ENCODE measurements around the gene ESRRB.

Gene ESRRB

DNA sequence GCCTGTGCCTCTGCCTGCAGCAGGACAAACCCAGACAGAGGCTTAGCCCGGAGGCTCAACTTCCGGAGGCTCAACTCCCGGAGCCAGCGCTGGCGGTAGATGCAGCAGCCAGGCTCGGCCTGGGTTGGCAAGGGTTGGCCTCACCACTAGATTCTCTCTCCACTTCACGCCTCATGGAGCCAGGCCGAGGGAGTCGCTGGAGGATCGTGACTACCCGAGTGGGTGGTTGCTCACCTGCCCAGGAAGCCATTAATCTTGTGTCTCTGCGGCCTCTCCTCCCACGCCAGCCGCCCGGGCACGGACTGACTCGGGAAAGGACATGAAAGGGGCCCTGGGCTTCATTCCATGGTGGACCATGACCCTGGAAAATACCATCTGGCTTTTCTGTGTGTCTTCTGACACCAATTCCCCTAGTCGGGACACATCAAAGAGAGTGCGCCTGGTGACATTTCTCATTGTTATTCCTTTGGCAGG, 20.8 kb downstream of the ESRRB start:
- FAIRE-seq: no peak
- DNase-seq (ENCODE audit: insufficient read length, low spot score): no peak

- DNase-seq (ENCODE audit: insufficient read length, low spot score): no peak
- no peak for FAIRE-seq
Measured at GRCh38 chr14:76405627-76406026, 29.7 kb downstream of the ESRRB start.

DNA sequence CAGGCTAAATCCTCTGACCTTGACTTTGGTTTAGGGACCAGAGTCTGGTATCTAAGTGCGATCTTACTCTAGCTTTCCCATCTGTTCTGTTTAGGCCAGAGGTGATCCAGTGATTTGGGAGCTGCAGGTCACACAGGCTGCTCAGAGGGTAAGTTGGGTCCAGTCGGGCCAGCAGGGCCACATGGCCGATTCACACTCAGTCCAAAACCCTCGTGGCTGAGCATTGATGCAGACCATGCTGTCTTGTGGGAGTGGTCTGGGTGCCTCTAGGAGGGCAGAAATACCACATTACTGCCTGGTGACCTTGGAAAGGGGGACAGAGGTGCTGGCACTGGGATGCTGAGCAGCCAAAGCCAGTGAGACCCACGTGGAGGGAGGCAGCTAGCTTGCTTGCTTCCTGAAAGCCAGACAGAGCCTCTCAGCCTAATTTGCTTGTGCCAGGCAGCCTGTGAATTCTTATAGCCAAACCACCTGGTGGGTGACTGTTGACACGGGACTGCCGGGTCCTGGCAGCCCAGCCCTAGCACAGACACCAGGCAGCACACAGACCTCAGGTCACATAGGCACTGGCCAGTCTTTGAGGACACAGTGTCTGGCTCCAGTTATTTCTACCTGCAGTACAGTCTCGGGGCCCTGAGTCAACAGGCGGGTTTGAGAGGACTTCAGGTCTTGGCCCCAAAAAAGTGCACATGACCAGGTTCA, 31.7 kb downstream of the ESRRB start:
- no peak for DNase-seq (ENCODE audit: insufficient read length, low spot score)
- FAIRE-seq: peak; percentile 85

GRCh38 chr14:76408877-76409276, 32.9 kb downstream of the ESRRB start:
- no peak for DNase-seq (ENCODE audit: insufficient read length, low spot score)
- FAIRE-seq: no peak

- no peak for DNase-seq (ENCODE audit: insufficient read length, low spot score)
- FAIRE-seq: no peak
Measured at GRCh38 chr14:76412501-76412900, 36.6 kb downstream of the ESRRB start.

GRCh38 chr14:76413106-76413961, 37.4 kb downstream of the ESRRB start:
- peak; percentile 60 for FAIRE-seq
- no peak for DNase-seq (ENCODE audit: insufficient read length, low spot score)

- no peak for FAIRE-seq
- no peak for DNase-seq (ENCODE audit: insufficient read length, low spot score)
Measured at GRCh38 chr14:76413962-76414600, 38.1 kb downstream of the ESRRB start.

DNA sequence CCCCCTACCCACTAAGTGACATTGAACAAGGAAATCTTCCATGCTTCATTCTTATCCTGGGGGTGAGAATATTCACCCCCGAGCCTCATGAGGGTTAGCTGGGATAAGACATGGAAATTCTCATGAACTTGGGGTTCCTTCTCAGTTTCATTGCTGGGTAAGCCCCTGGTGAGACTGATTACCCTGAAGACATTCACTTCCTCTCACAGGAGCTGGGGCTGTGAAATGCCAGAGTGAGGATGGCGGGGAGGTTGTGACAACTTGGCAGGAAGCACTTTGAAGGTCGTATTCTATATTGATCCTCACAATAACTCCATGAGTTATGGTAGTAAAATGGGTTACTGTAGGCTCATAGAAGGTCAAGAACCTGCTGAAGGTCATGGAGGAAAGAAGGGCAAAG, 43.5 kb downstream of the ESRRB start:
- no peak for FAIRE-seq
- DNase-seq (ENCODE audit: insufficient read length, low spot score): no peak

GRCh38 chr14:76420827-76421226, 44.9 kb downstream of the ESRRB start:
- FAIRE-seq (peak; percentile 60), DNase-seq (ENCODE audit: insufficient read length, low spot score) (no peak)

- FAIRE-seq: peak; percentile 72
- no peak for DNase-seq (ENCODE audit: insufficient read length, low spot score)
Measured at GRCh38 chr14:76421662-76422061, 45.7 kb downstream of the ESRRB start.

DNA sequence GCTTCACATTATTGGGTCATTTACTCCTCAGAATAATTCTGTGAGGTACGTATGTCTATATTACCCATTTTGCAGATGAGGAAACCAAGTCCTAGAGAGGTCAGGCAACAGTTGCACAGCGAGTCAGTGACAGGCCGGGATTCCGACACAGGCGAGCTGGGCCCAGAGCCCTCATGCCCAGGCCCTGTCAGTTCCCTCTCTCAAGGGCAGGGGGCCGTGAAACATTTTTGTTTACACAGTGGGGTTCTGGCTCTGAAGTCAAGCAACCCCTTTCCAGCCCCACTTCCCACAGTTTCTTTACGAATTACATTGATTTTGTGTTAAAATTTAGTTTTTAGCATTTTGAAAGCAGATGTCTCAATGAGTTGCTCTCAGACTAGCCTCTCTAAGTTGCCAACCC, 46.7 kb downstream of the ESRRB start:
- DNase-seq (ENCODE audit: insufficient read length, low spot score) (no peak), FAIRE-seq (peak; percentile 16)

- peak; percentile 9 for FAIRE-seq
- no peak for DNase-seq (ENCODE audit: insufficient read length, low spot score)
Measured at GRCh38 chr14:76423534-76423933, 47.6 kb downstream of the ESRRB start.

DNA sequence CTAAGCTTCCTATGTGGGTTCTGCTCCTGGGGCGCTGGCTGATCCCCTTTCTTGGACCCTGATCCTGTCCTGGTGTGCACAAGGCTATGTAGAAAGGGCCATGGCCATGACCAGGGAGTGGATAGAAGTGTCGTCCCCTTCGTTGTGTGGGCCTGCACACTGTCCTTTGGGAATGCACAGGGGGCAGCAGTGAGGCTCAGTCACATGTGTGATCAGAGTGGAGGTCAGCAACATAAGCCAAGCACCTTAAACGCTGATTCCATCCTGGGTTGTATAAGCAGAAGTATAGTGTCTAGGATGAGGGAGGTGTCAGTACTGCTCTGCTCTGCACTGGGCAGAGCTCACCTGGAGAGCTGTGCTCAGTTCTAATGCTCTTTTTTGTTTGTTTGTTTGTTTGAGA, 48.4 kb downstream of the ESRRB start:
- peak; percentile 74 for FAIRE-seq
- no peak for DNase-seq (ENCODE audit: insufficient read length, low spot score)

DNA sequence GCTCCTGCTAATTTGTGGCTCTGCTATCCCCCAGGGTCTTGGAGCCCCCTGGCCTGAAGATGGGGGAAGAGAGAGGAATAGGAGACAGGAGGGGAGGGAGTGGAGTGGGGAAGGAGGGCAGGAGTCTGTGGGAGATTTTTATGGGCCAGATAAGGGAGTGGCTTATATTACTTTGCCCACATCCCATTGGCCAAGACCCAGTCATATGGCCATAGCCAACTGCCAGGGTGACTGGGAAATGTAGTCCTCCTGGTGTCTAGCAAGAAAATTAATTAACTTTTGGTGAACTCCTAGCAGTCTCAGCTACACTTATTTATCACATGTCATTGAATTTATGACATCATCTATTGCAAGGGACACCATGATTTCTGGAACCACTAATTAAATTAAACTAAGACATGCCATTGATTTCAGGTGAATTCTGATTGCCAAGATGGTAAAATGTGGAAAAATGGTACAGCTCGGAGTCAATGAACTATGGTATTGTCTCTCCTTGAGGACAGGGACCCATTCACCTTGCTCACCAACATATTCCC, 50.3 kb downstream of the ESRRB start:
- DNase-seq (ENCODE audit: insufficient read length, low spot score) (no peak), FAIRE-seq (peak; percentile 76)

DNA sequence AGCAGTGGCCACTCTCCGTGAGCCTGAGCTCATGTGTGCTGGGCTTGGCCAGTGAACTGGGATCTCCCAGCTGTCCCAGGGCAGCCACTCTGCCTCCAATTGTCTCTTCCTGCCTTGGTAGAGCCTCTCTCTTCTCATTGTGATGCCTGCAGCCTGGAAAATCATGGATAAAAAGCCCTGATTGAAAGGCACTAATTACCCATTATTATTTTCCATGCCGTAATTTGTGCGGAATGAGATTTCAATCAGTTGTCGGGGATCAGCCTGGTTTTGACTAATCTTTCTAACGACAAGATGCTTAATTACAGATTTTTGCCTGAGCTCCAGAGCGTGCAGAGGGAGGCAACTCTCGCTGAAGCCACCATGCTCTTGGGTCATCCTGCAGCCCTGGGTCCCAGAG, 52.7 kb downstream of the ESRRB start:
- no peak for FAIRE-seq
- no peak for DNase-seq (ENCODE audit: insufficient read length, low spot score)

DNA sequence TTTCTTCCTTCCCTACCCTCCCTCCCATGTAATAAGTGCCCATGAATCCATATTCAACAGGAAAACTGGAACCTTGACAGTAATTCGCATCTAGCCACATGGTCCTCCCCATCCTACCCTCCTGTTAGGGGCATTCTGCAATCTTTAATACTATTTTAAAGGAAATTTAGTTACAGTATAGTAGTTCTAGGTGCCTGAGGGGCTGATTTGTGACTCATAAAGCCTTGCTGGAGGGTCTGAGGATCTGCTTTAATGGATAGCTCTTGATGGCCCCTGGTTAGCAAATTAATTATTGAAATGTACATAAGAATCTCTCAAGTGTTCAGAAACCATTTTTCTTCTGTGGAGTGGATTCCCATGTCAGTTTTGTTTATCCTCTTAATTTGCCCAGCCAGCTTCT, 54.1 kb downstream of the ESRRB start:
- FAIRE-seq: no peak
- DNase-seq (ENCODE audit: insufficient read length, low spot score): no peak

DNA sequence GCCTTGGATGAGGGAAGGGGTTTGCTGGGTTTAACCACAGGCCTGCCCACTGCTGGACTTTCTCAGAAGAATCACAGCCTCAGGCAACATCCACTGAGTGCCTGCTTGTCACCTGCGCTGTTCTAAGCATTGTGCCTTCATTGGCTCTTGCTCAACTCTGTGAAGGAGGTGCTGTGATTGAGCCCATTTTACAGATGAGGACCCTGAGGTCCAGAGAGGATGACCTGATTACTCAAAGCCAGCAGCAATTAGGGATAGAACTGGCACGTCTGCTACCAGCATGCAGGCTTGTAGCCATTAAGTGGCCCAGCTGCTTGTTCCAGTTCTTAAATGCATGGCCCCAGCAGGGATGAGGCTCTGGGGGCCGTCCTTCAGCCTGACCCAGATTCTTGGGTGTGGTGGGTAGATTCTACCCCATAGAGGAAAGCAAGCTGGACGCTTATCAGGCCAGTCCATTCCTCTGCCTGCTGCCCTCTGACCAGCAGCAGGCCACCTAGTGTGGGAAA, 54.6 kb downstream of the ESRRB start:
- FAIRE-seq (peak; percentile 78), DNase-seq (ENCODE audit: insufficient read length, low spot score) (no peak)

DNA sequence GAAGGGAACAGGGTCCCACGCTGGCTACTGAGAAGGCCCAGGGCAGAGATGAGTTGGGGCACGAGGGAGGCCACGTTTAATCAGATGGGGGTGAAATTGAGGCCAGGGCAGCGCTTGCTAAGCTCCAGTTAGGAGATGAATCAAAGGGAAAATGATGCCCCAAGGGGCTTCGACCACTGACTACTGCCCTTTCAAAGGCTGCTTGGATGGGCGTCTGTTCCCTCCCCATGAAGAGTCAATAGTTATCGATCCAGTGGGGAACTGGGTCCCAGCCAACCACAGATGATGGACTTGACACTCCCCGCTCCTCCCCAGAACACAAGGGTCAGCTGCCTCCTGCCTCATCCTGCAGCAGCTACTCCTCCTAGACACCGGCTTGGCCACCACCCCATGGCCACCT, 55.6 kb downstream of the ESRRB start:
- no peak for DNase-seq (ENCODE audit: insufficient read length, low spot score)
- FAIRE-seq: no peak

DNA sequence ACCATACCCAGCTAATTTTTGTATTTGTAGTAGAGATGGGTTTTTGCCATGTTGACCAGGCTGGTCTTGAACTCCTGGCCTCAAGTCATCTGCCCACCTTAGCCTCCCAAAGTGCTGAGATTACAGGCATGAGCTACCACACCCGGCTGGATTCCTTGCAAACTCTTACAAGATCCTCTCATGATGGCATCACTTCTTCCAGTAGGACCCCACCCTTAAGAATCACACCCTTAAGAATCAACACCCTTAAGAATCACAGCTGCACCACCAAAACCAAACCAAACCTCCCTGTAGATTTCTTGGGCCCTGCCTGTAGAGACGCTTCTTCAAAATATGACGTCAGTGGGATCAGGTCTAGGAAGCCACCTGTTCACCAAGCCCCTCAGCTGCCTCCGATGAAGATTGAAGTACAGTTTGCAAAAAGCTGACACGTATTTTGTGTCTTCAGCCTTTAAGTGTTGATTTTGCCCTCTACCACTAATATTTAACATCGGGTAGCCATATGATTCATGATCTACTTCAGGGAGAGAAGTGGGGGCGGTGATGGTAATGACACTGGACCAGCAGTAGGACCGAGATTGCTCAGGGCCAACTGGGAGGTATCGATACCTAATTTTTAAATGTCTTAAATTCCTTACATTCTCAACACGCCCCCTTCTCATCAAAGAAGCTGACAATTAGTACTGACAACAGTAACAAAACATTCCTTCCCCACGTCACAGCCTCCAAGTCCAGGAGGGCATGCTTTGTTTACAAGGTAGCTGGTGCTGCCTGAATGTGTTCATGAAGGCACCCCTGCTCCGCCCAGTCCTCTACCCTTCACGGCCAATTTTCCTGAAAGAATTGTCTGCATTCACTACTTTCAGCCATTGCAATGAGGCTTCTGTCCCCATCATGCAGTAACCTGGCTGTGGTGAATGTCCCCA, 57.2 kb downstream of the ESRRB start:
- DNase-seq (ENCODE audit: insufficient read length, low spot score) (no peak), FAIRE-seq (peak; percentile 80)

DNA sequence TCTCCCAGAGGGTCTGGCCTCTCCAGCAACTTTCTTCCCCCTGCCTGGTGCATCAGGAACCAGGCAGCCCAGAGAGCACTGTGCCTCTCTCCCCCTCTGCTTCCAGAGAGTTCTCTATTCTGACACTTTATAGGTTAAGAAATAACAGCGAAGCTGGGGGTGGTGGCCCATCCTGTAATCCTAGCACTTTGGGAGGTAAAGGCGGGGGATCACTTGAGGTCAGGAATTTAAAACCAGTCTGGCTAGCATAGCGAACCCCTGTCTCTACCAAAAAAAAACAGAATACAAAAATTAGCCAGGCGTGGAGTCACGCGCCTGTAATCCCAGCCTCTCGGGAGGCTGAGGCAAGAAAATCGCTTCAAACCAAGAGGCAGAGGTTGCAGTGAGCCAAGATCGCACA, 58.3 kb downstream of the ESRRB start:
- FAIRE-seq (peak; percentile 31), DNase-seq (ENCODE audit: insufficient read length, low spot score) (no peak)
